Lower leg skin (tissue), 4 donors: ENCODE results near the gene DHX34. TPM values are rescaled to one million over a fixed set of nuclear protein-coding genes. Genes with fewer than 3 reads are reported as not detected.

Experiments used
- DNase-seq, 2 donors: peaks; one replicate each; pipeline ENCODE4 v3.0.0-alpha.2; 2019; ENCODE audit warnings: low spot score in 2 of 2
- H3K4me3 ChIP-seq: fragments of 200-600 bp; sonication (generic); 2 replicates; pipeline ENCODE4 v1.5.1; 2017; ENCODE audit warnings: mild to moderate bottlenecking, low read depth; ENCODE audit not compliant: poor library complexity, severe bottlenecking
- POLR2A ChIP-seq, 2 donors: fragments of 450-650 bp; IDR thresholded peaks; one replicate each; pipeline ENCODE4 v1.6.1; 2016 to 2017; ENCODE audit warnings: antibody characterized with exemption in 2 of 2, mild to moderate bottlenecking in 1 of 2, moderate library complexity in 1 of 2
- WGBS, 2 donors: methylation state at CpG; one replicate each; pipeline ENCODE4 v1.1.5; 2018; 5-methylcytosine and 5-hydroxymethylcytosine counted together
- intact Hi-C: fragments of 100-400 bp; cut with DNase I; formaldehyde crosslinking; loops from one replicate; pipeline ENCODE4 v1.15.0; 2023; ENCODE audit warnings: low total_unique reads
- total RNA-seq, 4 donors: library from RNA; depleted of rRNA; stranded (reverse); fragments of >200 nt; gene quantifications; one replicate each; pipeline ENCODE4 v1.1.0, GENCODE V29; 2016
- TF ChIP-seq, protein P1 (sequence below), 3 donors: fragments of 450-650 bp; IDR thresholded peaks; one replicate each; pipeline ENCODE4 v1.5.1; 2016; ENCODE audit warnings: antibody characterized with exemption in 3 of 3, mild to moderate bottlenecking in 3 of 3, moderate library complexity in 2 of 3

Gene DHX34
- total RNA-seq, 4 donors from 2014 or later = 11.1 to 28.7 (median 18.9) TPM

DNA sequence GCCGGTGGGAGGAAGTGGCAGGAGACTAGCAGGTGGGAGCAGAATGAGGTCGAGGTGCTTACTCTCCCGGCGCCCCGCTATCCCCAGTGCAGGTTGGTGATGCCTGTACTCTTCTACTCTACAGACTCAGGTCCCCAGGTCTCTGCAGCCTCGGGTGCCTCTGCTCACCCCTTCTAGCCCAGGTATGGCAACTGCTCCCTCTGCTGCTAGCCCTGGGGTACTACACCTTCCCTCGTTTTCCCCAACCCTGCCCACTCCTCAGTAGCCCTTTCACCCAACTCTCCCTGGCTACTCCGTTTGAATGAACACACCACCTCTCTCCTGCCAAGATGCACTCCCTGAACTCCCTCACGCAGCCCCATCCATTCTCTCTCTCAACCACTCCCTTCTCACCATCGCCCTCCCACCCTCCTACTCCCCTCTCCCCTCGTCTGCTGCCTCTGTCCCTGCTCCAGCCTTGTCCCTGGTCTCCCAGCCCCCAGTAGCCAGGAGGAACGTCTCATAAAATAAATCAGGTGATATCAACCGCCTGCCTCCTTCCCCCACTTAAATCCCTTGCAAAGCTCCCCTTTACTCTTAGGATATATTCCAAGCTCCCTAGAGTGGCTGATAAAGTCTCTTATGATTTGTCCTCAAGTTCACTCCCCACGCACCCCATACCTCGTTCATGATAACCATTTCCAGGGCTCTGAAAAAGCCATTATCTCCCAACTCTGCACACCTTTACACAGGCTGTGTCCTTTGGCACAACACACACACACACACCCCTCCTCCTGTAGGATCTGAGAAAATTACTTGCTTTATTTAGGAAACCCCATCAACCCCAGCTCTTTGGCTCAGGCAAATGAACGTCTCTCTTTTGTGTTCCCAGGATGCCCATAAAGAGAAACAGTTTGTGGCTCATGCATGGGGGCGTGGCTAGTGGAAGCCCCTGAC, 78.4 kb downstream of the DHX34 start:
- WGBS, 2 donors = 8 to 10% methylated on average over 17 of the region's 17 CpGs
- no peak for TF ChIP-seq POLR2A (IDR thresholded peaks at IDR 0.05)
- TF ChIP-seq, protein P1, sequence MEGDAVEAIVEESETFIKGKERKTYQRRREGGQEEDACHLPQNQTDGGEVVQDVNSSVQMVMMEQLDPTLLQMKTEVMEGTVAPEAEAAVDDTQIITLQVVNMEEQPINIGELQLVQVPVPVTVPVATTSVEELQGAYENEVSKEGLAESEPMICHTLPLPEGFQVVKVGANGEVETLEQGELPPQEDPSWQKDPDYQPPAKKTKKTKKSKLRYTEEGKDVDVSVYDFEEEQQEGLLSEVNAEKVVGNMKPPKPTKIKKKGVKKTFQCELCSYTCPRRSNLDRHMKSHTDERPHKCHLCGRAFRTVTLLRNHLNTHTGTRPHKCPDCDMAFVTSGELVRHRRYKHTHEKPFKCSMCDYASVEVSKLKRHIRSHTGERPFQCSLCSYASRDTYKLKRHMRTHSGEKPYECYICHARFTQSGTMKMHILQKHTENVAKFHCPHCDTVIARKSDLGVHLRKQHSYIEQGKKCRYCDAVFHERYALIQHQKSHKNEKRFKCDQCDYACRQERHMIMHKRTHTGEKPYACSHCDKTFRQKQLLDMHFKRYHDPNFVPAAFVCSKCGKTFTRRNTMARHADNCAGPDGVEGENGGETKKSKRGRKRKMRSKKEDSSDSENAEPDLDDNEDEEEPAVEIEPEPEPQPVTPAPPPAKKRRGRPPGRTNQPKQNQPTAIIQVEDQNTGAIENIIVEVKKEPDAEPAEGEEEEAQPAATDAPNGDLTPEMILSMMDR (IDR thresholded peaks at IDR 0.05) = peak in 1 of 3 donors; percentile 79
- intact Hi-C loops = no loop called here
- H3K4me3 ChIP-seq = no peak overlapping the region
- DNase-seq = peak in 1 of 2 donors; percentile 91

- peak; percentile 77 to 96 for DNase-seq
- H3K4me3 ChIP-seq = no peak overlapping the region
- intact Hi-C loops = no loop called here
- TF ChIP-seq, protein P1 (IDR thresholded peaks at IDR 0.05) = no peak
- TF ChIP-seq POLR2A (IDR thresholded peaks at IDR 0.05) = no peak
- WGBS, 2 donors = 1% methylated on average over 27 of the region's 27 CpGs
These were observed 79.2 kb downstream of the DHX34 start for GRCh38 chr19:47428177-47428894.

- DNase-seq = no peak
- H3K4me3 ChIP-seq = no peak overlapping the region
- intact Hi-C loops = no loop called here
- 25 to 26% methylated on average over 18 to 19 of the region's 20 CpGs for WGBS, 2 donors
- no peak for TF ChIP-seq POLR2A (IDR thresholded peaks at IDR 0.05)
- TF ChIP-seq, protein P1 (IDR thresholded peaks at IDR 0.05) = no peak
These were observed 80.2 kb downstream of the DHX34 start for GRCh38 chr19:47429140-47429793.

DNA sequence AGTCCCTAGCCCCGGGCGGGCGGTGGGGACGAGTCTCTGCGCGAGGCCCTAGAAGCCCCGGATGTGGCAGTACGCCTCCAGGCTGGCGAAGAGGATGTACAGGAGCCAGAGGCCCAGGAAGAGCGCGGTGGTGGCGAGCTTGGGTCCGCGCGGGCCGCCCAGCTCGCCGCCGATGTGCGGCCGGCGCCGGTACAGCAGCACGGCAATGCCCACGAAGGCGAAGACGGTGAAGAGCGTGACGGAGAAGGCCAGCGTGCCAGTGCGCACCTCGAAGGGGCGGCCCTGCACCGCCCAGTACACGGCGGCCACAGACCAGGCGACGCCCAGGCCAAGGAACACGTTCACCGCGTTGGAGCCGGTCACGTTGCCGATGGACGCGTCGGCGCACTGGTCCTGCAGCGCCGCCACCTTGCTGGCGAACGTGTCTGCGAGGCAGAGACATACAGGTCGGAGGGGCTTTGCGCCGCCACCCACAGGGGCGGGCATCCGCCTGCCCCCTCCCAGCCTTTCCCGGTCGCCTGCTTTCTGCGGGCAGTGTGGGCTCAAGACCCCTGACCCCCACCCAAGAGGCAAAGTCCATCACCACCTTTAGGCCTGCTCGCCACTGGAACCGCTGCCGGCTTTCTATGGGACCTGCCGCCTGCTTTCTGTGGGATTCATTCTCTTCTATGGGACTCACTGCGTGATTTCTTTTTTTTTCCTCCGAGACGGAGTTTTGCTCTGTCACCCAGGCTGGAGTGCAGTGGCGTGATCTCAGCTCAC, 81.1 kb downstream of the DHX34 start:
- intact Hi-C loops = no loop called here
- no peak overlapping the region for H3K4me3 ChIP-seq

More for the DNA sequence above, 81.1 kb downstream of the DHX34 start:
- DNase-seq = no peak
- 9 to 19% methylated on average over 31 to 38 of the region's 69 CpGs for WGBS, 2 donors
- TF ChIP-seq, protein P1 (IDR thresholded peaks at IDR 0.05) = no peak
- no peak for TF ChIP-seq POLR2A (IDR thresholded peaks at IDR 0.05)
